ENCODE measurements around the gene ACOT7.
"Not testable (repeated sequence)": the region's sequence is repeated elsewhere in the genome, so short reads cannot be mapped to it uniquely, and the experiment has no call there.

ACOT7 gene

DNA sequence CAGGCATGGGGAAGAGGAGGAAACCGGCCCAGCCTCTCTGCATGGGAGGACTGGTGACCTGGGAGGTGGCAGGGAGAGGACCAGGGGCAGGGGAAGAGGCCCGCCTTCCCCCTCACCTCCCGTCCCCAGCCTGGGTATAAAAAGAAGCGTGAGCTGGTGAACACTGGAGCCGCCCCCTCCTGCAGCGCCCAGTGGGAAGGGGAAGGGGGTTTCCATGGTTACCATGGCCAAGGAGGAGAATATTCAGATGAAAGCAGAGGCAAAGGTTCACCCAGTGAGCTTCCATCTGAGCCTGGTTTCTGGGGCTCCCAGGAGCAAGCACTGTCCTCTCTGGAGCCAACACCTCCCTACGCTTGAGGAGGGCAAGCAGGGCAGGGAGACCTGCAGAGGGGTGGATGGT is 54.9 kb downstream of the ACOT7 start:
- DNase-seq: no peak

DNA sequence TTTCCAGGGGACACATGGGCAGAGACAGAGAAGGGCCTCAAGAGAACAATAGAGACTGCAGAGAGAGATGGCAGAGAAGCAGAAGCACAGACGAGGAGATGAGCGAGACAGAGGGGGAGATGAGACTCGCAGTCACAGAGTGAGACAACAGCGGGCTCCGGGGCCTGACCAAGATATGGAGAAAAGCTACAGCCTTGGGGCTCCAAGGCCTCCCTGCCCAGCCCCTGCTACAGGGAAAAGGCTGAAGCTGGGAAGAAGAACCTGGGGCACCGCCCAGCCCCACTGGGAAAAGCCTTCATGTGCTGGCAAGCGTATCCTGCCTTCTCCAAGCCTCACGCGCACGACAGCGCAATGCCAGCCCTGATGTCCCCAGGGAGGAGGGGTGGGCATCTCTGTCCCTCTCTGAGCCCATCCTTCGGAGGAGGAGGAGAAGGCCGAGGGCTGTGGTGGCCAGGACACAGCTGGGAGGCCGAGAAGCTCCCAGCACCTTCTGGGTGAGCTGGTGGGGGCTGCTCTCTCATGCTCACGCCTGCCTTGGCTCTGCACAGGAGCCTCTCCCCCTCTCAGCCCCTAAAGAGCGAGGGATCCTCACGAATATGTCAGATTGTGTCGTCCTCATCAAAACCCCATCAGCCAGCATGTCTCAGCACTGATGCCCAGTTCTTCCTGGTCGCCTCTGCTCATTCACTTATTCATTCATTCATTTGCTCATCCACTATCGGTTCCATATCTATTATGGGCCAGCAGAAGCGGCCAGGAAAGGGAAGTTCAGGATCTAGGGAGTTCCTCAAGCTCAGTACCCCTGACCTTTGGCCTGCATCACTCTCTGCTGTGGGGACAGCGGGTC is 56.6 kb downstream of the ACOT7 start:
- DNase-seq: no peak

DNA sequence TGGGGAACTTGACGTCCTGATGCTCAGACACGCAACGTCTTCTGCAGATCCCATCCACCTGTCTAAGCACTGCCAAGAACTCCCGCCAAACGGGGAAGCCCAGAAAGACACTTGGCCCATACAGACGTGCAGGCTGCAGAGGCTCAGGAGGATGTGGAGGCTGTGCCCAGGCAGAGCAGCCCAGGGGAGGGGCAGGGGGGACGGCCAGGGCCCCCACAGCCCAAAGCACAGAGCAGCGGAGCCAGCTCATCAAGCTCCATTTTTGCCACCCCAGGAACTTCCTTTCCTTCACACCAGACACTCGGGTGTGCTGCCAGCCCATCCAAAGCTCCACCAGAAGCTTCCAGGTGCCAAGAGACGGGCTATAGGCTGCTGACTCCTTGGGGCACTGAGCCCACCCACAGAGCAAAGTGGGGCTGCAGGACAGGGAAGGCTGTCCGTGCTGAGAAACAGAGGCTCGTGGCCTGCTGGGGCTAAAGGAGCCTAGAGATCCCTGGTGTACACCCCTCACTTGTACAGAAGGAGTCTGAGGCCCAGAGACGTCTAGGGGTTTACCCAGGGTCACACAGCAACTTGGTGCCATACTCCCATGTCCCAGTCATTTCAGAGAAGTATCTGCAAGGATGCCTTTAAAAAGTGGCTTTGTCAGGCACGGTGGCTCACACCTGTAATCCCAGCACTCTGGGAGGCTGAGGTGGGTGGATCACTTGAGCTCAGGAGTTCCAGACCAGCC is 59.1 kb downstream of the ACOT7 start:
- DNase-seq: no peak

DNA sequence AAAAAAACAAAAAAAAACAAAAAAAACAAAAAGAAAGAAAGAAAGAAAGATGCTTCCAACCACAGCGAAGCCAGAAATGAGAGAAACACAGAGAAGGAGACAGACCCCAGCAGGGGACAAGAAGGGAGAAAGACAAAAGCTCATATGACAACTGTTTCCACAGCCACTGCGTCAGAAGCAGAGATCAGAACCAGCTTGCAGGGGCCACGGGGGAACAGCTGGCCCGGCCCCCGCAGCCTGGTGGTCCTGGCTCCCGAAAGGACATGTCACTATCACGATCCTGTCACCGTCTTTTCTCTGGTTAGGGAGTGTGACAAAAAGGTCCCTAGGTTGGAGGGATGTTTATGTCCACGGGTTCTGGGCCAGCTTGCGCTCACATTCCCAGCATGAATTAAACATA is 60.7 kb downstream of the ACOT7 start:
- DNase-seq: no peak

DNA sequence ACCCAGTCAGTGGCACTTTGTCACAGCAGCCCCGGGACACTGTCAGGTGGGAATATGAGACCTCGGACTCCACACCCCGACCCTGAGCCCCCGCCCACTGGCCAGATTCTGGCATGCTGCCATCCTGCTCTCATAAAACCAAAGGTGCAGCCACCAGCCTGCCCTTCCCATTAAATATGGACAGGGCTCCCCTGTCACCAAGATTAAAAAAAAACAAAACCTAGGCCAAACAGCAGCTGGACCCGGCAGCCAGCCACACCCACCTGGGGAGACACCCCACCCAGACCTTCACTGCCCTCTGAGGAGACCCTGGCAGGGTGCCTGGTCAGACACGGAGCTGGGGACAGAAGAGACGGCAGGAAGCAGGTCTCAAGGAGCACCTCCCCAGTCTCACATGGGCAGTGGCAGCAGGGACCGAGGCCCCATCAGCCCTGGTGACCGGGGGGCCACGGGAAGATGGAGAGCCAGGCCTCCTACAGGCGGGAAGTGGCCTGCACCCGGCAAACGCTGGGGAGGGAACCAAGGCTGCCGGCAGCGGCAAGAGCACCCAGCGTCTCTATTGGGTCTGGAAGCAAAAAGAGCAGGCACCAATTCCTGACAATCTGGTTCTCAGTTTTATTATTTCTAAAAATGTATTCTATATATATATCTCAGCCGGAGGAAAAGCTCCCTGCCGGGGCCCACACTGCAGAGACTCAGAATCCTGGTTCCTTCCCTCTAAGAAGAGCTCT is 61.9 kb downstream of the ACOT7 start:
- no peak for DNase-seq

DNA sequence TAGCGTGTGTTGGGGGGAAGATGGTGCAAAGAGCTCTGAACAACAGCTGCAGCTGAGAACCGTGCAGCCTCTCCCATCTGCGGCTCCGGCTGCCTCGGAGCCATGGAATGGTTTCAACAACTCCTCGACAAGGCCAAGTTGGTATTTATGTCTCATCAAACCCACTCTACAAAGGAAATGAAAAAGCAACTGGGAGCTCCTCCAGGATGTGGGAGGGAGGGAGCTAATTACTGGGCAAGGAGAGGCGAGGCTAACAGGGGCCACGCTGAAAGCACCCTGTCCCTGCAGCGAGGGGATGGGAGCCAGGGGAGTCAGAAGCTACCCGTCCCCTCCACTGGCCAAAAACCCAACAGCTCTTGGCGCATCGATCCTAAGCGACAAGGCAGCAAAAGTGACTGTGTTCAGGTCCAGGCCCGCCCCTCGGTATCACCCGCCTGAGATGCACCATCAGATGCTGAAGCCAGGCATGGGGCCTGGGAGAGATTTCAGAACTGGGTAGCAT is 63.1 kb downstream of the ACOT7 start:
- DNase-seq: no peak

DNA sequence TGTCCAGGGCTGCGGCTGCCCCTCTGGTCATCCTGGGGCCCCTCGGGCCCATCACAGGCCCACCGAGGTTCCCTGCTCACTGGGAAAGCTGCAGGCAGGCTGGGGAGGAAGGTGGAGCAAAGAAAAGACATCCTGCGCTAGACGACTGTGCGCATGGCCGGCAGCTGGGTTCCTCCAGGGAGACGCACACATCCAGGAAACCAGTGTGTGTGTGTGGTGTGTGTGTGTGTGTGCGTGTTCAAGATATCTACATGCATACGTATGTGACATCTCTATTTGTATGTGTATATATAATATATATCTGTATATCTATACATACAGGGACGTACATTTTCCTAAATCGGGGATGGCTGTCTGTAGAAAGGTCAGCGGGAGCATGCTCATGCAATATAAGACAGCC is 63.7 kb downstream of the ACOT7 start:
- DNase-seq: no peak

DNA sequence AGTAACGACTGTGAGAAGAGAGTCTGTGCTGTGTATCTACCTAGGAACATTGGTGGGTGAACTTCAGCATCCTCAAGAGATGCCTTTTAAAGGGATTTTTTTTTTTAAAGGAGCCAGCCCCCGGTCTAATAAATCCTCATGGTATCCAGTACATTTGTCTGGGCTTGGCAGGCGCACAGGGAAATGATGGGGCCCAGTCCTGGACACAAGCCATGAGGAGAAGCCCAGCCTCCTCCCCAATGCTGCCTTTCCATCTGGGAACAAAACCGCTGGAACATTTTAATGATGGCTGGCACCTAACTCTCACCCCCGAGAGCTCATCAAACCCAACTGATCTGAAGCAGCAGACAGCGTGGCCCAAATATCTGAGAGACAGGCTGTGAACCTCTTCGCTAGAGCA is 64.2 kb downstream of the ACOT7 start:
- DNase-seq: no peak

DNA sequence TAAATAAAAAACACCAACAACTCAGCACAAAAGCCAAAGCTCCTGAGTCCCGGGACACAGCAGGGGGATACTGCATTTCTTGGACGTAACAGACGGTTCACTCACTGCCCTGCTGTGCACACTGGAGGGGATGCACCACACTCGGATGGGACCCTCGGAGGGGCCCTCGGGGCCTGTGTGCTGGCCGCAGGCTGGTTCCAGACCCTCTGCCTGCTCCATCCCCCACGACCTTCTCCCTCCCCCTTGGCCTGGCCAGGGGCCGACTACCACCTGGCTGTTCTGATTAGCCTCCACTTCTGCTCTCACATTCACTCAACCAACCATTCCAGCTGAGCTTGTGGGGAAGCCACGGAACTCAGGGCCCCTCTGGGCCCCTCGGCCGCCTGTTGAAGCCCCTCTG is 64.9 kb downstream of the ACOT7 start:
- DNase-seq: no peak

DNA sequence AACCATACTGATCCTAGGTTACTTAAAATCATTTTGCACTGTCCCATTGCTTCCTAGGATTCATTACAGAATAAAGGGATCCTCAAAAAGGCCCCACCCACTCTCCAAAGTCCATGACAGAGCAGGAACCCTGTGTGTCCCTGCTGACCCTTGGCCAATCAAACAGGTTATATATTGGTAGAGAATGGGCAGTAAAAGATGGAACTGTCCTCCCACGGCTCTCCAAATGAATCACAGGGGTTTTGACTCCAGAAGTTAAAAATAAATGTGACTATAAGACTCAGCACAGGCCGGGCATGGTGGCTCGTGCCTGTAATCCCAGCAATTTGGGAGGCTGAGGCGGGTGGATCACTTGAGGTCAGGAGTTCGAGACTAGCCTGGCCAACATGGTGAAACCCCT is 65.5 kb downstream of the ACOT7 start:
- DNase-seq: no peak

DNA sequence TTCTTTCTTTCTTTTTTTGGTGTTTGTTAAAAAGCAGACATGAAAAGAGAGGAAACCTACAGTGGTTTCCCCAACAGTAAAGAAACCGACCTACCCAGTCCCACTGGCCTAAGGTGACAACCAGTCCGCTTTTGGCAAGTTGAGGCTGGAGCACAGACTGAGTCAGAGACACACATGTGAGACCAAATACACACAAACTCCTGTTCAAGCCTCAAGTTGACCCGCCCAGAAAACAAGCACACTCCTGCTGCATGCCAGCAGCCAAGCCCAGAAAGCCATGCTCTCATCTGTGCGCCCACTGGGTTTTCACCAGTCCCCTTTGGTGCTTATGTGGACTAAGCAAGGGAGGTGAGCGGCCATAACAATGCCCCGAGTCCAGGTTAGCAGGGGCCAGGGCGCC is 68.1 kb downstream of the ACOT7 start:
- DNase-seq: no peak

DNA sequence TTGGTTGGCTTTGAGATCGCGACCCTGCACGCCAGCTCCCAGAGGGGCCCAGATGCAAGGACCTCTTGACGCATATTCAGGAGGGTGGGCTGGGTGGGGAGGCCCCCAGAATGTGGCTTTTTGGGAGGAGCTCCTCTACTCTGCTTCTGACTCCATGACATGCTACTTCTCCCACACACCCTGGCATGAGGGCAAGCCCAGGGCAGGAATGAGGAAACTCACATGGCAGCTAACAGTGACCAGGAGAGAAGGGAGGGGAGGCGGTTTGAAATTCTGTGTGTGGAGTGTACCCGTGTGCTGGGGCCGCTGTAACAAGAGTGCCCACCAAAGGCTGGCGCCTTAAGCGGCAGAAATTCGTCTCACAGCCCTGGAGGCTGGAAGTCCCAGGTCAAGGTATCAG is 71.4 kb downstream of the ACOT7 start:
- DNase-seq: no peak

DNA sequence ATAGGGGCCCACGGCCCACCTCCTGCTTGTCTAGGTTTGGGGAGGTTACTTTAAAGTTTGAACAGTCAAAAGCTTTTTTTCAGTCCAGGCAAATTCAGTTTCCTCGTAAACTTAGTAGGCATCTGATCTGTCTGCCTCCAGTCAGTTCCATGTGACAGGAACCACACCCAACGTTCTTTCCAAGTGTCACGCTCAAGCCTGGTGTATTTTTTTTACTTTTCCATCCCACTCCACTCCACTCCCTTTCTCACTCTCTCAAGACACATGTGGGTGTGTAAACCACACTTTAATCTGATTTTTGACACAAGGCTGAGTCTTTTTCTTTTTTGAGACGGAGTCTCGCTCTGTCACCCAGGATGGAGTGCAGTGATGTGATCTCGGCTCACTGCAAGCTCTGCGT is 72.4 kb downstream of the ACOT7 start:
- DNase-seq: no peak

DNA sequence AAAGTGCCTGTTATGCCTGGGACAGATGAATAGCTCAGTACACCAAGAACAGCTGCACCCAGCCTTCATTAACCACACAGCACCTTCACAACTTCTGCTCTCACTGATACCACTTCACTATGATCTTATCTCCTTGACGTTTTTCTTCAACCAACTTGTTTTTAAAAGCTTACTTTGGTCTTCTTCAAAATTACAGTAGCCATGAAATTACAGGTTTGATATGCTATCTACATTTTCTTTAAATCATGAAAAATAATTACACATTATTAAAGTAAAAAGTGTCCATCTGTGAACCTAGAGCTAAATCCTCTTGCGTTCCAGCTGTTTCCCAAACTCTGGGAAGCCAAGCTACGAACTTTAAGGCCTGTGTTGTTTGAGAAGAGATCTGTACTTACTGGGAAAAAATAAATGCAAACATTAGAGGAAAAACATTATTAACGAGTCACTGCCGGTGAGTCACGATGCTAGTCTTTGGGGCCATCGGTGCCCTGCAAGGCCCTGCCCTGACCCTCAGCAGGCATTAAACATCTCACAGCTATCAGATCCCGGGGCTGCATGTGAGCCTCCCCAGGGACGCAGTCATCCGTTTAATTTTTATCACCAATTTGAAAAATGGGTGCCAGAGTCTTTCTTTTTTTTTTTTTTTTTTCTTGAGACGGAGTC is 76.3 kb downstream of the ACOT7 start:
- no peak for DNase-seq

DNA sequence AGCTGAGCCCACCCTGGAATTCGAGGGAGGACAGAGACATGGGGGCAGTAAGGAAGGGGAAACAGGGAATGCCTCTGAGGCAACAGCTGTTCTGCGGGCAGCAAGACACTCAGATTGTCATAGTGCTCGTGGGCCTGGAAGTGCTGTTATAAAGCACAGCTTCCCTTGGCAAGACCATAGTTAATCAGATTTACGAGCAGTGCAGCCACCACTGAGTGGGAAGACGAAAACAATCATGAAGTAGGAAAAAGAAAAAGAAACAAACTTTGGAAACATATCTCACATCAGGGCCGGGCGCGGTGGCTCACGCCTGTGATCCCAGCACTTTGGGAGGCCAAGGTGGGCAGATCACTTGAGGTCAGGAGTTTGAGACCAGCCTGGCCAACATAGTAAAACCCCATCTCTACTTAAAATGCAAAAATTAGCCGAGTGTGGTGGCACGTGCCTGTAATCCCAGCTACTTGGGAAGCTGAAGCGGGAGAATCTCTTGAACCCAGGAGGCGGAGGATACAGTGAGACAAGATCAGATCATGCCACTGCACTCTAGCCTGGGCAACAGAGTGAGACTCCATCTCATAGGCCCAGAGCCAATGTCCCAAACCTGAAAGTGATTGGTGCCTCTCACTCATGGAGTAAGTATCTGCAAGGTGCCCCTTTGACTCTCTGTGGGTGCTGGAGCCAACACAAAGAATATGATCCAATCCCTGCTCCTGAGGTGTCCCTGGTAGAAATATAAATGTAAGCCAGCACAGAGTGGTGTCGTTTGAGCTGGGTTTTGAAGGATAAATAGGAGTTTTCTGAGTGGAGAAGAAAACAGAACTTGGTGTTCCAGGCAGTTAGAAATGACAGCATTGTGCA is 77.1 kb downstream of the ACOT7 start:
- DNase-seq: no peak

DNA sequence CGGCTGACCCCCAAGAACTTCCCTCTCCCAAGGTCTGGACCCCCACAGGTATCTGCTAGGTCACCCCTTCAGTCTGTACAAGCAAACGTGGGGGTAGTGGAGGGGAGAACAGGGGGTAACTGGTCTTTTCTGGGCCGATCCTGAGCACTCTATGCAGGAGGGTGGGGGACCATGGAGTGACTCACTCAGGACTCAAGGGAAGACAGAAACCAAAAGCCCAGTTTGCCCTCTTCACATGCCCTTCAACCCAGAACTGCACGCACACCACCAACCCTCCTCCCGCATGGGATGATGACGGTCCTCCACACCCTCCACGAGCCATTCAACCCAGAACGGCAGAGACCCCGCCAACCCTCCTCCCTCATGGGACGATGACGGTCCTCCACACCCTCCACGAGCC is 79.1 kb downstream of the ACOT7 start:
- no peak for DNase-seq

DNA sequence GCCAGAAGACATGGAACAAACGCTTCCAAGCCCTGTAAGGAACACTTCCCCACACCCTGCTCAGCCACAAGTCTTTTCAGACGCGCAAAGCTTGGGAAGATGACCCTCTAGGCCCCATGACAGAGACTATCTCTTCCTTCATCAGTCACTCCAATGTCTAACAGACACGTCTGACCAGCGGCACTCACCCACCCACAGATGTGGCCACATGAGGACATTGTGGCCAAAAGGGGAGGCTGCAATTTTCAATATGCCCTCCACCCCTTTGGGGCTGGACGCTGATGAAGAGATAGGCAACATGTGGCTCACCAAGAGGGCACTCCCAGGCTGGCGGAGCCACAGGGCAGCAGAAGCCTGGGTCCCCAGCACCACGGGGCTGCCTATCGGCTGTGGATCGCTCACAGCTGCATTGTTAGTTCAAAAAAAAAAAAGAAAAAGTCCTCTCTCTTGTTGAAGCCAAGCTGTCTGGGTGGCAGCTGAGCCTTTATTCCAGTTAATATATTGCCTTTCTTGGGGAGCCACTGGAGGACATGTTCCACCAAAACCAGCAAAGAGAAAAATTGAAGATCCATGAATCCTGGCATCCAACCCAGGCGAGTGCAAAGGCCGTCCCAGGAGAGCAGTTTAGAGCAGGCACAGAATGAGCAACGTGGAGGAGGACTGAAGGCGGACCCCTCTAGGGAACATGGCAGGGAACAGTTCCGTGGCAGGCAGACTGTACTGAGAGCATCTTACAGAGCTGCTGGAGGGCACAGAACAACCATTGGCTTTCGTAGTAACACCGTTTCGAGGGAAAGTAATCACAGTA is 80.0 kb downstream of the ACOT7 start:
- no peak for DNase-seq

DNA sequence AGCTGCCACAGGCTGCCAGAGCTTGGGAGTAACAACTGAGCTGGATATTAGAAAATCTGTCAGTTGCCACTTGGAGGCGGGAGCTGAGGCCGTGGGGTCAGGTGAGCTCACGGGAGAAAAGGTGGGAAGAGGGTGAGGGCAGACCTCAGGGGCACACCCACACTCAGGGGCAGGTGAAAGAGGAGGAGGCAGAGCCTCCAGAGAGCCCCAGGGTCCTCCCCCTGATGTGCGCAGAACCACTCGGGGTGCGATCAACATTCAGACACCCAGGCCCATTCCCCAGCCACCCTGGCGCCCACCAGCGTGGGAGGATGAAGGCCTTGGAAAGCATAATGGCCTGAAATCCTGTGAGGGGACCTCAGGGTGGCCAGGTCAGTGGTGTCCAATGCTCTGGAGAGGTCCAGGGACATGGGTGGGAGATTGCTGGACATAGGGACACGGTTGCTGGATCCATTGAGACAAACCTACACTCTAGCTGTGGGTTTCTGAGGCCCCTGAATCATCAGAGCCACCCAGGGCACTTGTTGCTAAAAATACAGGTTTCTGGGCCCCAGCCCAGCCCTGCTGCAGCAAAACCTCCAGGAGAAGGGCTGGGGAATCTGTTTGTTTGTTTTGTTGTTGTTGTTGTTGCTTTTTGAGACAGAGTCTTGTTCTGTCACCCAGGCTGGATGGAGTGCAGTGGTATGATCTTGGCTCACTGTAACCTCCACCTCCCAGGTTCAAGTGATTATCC is 83.3 kb downstream of the ACOT7 start:
- DNase-seq: no peak

DNA sequence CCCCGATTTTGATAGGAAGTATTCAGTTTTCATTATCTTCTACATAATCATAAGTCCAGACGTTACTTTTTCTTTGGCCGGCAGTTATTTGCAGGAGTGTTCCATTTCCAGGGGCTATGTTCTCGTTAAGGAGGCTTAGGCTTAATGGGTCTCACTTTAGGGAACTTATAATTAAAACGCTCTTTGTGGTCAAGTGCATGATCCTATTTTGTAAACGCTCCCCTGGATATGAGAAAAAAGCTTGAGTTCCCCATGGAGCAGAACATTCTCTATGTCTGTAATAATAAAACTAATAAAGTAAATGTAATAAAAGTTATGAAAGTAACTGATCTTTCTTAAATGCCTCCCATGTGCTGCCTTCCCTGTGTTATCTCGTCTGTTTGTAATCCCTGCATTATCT is 84.0 kb downstream of the ACOT7 start:
- DNase-seq: no peak

DNA sequence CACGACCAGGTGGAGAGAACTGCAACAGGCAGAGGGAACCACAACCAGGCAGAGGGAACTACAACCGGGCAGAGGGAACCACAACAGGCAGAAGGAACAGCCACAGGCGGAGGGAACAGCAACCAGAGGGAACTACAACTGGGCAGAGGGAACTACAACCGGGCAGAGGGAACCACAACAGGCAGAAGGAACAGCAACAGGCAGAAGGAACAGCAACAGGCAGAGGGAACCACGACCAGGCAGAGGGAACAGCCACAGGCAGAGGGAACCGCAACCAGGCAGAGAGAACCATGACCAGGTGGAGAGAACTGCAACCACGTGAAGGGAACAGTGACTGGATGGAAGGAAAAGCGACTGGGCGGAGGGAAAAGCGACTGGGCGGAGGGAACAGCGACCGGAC is 85.1 kb downstream of the ACOT7 start:
- no peak for DNase-seq

DNA sequence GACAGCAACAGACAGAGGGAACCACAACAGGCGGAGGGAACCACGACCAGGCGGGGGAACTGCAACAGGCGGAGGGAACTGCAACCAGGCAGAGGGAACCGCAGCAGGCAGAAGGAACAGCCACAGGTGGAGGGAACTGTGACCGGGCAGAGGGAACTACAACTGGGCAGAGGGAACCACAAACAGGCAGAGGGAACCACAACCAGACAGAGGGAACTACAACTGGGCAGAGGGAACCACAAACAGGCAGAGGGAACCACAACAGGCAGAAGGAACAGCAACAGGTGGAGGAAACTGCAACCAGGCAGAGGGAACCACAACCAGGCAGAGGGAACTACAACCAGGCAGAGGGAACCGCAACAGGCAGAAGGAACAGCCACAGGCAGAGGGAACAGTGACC is 85.9 kb downstream of the ACOT7 start:
- DNase-seq: not testable (repeated sequence)

Measured in NCI-H524 treated with DMSO at 0.1 percent for 48 hours (cell line).